ENCODE results near the gene IPO4.

The IPO4 gene

DNA sequence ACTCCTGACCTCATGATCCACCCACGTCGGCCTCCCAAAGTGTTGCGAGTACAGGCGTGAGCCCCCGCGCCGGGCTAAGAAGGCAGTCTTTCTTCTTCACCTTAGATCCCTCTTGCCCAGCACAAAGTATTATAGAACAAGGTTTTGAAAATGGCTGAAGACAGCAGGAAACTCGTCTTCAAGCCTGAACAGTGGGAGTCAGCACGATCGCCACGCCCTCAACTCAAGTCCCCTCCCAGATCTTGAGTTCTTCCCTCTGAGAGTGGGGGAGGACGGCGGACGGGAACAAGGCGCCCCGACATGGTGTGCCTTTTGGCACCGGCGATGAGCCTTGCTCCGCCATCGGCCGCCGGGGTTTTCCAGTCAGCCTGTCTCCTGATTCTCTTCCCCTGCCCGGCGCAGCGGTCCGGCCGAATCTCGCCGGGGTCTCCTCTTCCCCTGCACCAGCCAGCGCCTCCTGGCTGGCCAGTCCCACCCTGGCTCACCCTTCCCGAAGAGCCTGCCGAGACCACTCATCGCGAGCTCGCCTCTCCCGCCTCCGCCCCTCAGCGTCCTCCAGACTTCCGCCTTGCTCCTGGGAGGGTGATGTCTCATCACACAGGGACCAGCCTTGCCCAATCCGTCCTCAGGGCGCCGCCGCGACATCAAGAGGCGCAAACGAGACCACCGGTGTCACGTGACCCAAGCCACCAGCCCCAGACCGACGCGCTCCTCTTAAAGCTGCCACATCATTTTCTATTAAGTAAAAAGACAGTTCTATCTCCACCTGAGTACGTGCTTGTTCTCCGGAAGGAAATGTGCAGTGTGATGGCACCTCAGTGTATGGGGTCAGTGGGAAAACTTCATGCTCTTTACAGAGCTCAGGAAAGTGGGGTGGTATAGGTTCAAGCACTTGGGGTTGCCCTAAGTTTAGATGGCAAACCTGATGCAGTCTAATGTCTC is 24.6 kb upstream of the IPO4 start, which contains the start of gene CHMP4A (continued):
- TF ChIP-seq ZNF529 (tag by site-specific recombination; IDR thresholded peaks at IDR 0.05; ENCODE audit: insufficient replicate concordance) (no peak), ZNF292 (tag by site-specific recombination; IDR thresholded peaks at IDR 0.05; ENCODE audit: borderline replicate concordance, low read depth) (no peak), ZNF16 (tag by site-specific recombination; IDR thresholded peaks at IDR 0.05; ENCODE audit: low read depth) (no peak), MZF1 (tag by site-specific recombination; IDR thresholded peaks at IDR 0.05; ENCODE audit: borderline replicate concordance) (no peak), KLF7 (tag by site-specific recombination; IDR thresholded peaks at IDR 0.05; ENCODE audit: borderline replicate concordance) (peak; percentile 50; the same call in 1 of the 2 replicates), ZNF768 (tag by site-specific recombination; IDR thresholded peaks at IDR 0.05) (no peak), ZNF423 (tag by site-specific recombination; IDR thresholded peaks at IDR 0.05) (peak; percentile 75; the same call in 1 of the 2 replicates), ZNF138 (tag by site-specific recombination; IDR thresholded peaks at IDR 0.05; ENCODE audit: borderline replicate concordance) (no peak), ZFP3 (tag by site-specific recombination; IDR thresholded peaks at IDR 0.05; ENCODE audit: low read depth) (no peak), ZNF596 (tag by site-specific recombination; IDR thresholded peaks at IDR 0.05) (no peak), ZNF600 (tag by site-specific recombination; IDR thresholded peaks at IDR 0.05) (peak; percentile 84), ZNF548 (tag by site-specific recombination; IDR thresholded peaks at IDR 0.05) (no peak), ZFP41 (tag by site-specific recombination; IDR thresholded peaks at IDR 0.05; ENCODE audit: borderline replicate concordance) (no peak), ZNF629 (tag by site-specific recombination; IDR thresholded peaks at IDR 0.05) (peak; percentile 79), BCL11B (tag by site-specific recombination; IDR thresholded peaks at IDR 0.05; ENCODE audit: low read depth) (no peak), TCF7L2 (IDR thresholded peaks at IDR 0.05; ENCODE audit: borderline replicate concordance, low read depth, low read length) (no peak), ZBTB7A (tag by site-specific recombination; IDR thresholded peaks at IDR 0.05; ENCODE audit: low read depth) (peak; percentile 32; the same call in 1 of the 2 replicates), IKZF3 (tag by site-specific recombination; IDR thresholded peaks at IDR 0.05) (peak; percentile 76), FEZF1 (tag by site-specific recombination; IDR thresholded peaks at IDR 0.05) (no peak), ZNF23 (tag by site-specific recombination; IDR thresholded peaks at IDR 0.05; ENCODE audit: borderline replicate concordance) (no peak), ZNF48 (tag by site-specific recombination; IDR thresholded peaks at IDR 0.05) (no peak), PRDM1 (tag by site-specific recombination; IDR thresholded peaks at IDR 0.05) (no peak), ZNF184 (tag by site-specific recombination; IDR thresholded peaks at IDR 0.05) (0 out of 2 replicates have a peak, but pooled peaks have one; percentile 38), KLF9 (tag by site-specific recombination; IDR thresholded peaks at IDR 0.05; ENCODE audit: low read depth) (peak; percentile 66; the same call in 1 of the 2 replicates), ZNF239 (tag by site-specific recombination; IDR thresholded peaks at IDR 0.05) (no peak)
- TF ChIP-seq, protein P1, sequence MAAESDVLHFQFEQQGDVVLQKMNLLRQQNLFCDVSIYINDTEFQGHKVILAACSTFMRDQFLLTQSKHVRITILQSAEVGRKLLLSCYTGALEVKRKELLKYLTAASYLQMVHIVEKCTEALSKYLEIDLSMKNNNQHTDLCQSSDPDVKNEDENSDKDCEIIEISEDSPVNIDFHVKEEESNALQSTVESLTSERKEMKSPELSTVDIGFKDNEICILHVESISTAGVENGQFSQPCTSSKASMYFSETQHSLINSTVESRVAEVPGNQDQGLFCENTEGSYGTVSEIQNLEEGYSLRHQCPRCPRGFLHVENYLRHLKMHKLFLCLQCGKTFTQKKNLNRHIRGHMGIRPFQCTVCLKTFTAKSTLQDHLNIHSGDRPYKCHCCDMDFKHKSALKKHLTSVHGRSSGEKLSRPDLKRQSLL (tag by site-specific recombination; IDR thresholded peaks at IDR 0.05), result no peak
- TF ChIP-seq, protein P2, sequence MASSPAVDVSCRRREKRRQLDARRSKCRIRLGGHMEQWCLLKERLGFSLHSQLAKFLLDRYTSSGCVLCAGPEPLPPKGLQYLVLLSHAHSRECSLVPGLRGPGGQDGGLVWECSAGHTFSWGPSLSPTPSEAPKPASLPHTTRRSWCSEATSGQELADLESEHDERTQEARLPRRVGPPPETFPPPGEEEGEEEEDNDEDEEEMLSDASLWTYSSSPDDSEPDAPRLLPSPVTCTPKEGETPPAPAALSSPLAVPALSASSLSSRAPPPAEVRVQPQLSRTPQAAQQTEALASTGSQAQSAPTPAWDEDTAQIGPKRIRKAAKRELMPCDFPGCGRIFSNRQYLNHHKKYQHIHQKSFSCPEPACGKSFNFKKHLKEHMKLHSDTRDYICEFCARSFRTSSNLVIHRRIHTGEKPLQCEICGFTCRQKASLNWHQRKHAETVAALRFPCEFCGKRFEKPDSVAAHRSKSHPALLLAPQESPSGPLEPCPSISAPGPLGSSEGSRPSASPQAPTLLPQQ (tag by site-specific recombination; IDR thresholded peaks at IDR 0.05), result peak; percentile 85
- TF ChIP-seq, protein P3, sequence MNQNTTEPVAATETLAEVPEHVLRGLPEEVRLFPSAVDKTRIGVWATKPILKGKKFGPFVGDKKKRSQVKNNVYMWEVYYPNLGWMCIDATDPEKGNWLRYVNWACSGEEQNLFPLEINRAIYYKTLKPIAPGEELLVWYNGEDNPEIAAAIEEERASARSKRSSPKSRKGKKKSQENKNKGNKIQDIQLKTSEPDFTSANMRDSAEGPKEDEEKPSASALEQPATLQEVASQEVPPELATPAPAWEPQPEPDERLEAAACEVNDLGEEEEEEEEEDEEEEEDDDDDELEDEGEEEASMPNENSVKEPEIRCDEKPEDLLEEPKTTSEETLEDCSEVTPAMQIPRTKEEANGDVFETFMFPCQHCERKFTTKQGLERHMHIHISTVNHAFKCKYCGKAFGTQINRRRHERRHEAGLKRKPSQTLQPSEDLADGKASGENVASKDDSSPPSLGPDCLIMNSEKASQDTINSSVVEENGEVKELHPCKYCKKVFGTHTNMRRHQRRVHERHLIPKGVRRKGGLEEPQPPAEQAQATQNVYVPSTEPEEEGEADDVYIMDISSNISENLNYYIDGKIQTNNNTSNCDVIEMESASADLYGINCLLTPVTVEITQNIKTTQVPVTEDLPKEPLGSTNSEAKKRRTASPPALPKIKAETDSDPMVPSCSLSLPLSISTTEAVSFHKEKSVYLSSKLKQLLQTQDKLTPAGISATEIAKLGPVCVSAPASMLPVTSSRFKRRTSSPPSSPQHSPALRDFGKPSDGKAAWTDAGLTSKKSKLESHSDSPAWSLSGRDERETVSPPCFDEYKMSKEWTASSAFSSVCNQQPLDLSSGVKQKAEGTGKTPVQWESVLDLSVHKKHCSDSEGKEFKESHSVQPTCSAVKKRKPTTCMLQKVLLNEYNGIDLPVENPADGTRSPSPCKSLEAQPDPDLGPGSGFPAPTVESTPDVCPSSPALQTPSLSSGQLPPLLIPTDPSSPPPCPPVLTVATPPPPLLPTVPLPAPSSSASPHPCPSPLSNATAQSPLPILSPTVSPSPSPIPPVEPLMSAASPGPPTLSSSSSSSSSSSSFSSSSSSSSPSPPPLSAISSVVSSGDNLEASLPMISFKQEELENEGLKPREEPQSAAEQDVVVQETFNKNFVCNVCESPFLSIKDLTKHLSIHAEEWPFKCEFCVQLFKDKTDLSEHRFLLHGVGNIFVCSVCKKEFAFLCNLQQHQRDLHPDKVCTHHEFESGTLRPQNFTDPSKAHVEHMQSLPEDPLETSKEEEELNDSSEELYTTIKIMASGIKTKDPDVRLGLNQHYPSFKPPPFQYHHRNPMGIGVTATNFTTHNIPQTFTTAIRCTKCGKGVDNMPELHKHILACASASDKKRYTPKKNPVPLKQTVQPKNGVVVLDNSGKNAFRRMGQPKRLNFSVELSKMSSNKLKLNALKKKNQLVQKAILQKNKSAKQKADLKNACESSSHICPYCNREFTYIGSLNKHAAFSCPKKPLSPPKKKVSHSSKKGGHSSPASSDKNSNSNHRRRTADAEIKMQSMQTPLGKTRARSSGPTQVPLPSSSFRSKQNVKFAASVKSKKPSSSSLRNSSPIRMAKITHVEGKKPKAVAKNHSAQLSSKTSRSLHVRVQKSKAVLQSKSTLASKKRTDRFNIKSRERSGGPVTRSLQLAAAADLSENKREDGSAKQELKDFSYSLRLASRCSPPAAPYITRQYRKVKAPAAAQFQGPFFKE (tag by site-specific recombination; IDR thresholded peaks at IDR 0.05; ENCODE audit: borderline replicate concordance), result no peak
- TF ChIP-seq, protein P4, sequence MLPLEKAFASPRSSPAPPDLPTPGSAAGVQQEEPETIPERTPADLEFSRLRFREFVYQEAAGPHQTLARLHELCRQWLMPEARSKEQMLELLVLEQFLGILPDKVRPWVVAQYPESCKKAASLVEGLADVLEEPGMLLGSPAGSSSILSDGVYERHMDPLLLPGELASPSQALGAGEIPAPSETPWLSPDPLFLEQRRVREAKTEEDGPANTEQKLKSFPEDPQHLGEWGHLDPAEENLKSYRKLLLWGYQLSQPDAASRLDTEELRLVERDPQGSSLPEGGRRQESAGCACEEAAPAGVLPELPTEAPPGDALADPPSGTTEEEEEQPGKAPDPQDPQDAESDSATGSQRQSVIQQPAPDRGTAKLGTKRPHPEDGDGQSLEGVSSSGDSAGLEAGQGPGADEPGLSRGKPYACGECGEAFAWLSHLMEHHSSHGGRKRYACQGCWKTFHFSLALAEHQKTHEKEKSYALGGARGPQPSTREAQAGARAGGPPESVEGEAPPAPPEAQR (tag by site-specific recombination; IDR thresholded peaks at IDR 0.05), result no peak
